Astrocyte of the cerebellum (primary cell): ENCODE data around the gene KLHL5.

Experiments used
- DNase-seq: peaks from one replicate; pipeline ENCODE4 v3.0.0-alpha.2; 2011; ENCODE audit warnings: low read depth
- H3K4me3 ChIP-seq: 2 replicates; pipeline ENCODE4 v1.5.1; 2011; ENCODE audit warnings: mild to moderate bottlenecking, low read depth, low read length, moderate library complexity
- in situ Hi-C: cut with HindIII; loops from 2 replicates; pipeline ENCODE4 v1.10.0; 2017; ENCODE audit warnings: low sequenced_read_pairs
- TF ChIP-seq, protein P1 (sequence below): IDR thresholded peaks from 2 replicates; pipeline ENCODE4 v1.5.1; 2012; ENCODE audit warnings: low read length, low read depth, moderate library complexity, mild to moderate bottlenecking; ENCODE audit errors: missing control alignments

Gene KLHL5

DNA sequence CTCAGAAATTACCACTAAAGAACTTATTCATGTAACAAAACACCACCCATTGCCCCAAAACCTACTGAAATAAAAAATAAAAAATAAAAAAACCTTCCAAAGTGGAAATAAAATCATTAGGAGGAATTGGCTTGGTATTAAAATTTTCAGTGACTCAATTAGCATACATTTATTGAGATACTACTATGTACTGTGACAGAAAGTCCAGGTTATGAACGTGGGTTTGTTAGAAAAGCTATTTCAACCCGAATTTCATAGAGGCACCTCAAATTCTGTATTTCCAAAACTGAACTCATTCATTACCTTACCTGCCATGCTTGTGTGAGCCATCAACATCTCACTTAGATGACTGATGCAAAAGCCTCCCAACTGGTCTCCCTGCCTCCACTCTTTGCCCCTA lies 16.8 kb downstream of the KLHL5 start:
- in situ Hi-C loops = no loop called here
- TF ChIP-seq, protein P1, sequence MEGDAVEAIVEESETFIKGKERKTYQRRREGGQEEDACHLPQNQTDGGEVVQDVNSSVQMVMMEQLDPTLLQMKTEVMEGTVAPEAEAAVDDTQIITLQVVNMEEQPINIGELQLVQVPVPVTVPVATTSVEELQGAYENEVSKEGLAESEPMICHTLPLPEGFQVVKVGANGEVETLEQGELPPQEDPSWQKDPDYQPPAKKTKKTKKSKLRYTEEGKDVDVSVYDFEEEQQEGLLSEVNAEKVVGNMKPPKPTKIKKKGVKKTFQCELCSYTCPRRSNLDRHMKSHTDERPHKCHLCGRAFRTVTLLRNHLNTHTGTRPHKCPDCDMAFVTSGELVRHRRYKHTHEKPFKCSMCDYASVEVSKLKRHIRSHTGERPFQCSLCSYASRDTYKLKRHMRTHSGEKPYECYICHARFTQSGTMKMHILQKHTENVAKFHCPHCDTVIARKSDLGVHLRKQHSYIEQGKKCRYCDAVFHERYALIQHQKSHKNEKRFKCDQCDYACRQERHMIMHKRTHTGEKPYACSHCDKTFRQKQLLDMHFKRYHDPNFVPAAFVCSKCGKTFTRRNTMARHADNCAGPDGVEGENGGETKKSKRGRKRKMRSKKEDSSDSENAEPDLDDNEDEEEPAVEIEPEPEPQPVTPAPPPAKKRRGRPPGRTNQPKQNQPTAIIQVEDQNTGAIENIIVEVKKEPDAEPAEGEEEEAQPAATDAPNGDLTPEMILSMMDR = no peak
- DNase-seq = no peak
- no peak overlapping the region for H3K4me3 ChIP-seq

DNA sequence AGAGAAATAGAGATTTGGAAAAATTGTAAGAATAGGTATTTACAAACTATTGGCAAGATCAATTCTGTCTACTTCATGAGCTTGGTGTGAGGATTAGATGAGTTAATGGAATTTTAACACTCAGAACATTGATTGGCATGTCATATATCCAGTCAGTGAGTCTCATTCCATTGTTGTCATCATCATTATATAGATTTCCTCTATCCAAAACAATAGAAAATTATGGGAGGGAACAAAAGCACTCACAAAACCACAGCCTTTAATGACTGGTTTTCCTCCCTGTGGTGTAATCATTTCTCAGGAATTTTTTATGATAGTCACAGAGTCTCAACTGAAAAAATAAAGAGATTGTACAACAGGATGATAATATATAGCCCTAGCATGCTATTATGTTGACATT lies 21.1 kb downstream of the KLHL5 start:
- no peak overlapping the region for H3K4me3 ChIP-seq
- in situ Hi-C loops = no loop called here
- DNase-seq = peak; percentile 50
- TF ChIP-seq, protein P1 = no peak

DNA sequence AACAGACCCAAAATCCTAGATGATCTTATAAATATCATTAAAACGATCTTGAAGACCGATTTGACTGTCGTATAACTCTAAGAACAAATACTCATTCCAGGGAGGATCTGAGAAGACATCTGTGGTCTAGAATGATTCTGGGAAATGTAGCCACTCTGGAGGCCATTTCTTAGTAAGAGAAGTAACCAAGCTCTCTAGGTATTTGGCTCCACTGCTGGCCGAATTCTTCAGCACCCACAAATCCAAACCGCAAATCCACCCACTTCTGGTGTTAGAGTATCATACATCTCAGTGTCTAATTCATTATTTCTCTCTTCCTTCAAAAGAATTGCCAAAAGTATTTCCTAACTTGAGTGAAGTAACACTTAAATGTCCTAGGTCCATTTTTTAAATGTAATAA lies 23.9 kb downstream of the KLHL5 start:
- no peak overlapping the region for H3K4me3 ChIP-seq
- DNase-seq = peak; percentile 23
- TF ChIP-seq, protein P1 = no peak

DNA sequence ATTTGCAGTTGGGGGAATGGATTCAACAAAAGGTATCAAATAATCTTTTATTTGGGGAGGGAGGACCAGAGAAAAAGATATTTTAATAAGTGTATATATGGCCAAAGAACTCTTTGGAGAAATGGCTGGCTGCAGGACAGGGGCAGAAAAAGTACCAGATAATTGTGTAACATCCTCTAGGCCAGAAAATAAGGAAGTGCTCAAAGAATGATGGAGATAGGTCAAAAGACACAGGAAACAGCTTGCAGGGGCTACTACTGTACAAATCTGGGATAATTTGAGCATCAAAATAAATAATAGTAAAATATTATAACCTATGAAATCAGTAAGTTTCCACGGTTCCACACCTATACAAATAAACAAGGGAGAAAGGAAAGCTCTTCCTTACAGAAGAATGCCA lies 34.8 kb downstream of the KLHL5 start:
- TF ChIP-seq, protein P1 = no peak
- no peak overlapping the region for H3K4me3 ChIP-seq
- DNase-seq = no peak
- in situ Hi-C loops = no loop called here

More for the DNA sequence above, 23.9 kb downstream of the KLHL5 start:
- in situ Hi-C loops = no loop called here

DNA sequence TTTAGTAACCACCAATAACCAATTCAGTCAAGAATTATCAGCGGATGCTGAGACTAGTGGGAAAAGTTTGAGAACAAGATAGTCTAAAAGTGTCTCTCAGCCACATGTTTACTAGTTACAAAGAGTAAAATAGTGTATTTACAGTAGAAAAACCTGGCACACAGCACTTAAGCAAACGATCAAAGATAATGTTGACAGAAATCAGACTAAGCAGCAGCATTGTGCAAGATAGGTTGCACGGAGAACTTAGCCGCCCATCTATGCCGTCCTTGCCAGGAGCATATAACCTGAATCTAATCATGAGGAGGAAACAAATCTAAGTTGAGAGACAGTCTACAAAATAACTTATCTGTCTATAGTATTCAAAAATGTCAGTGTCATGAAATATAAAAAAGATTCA lies 35.3 kb downstream of the KLHL5 start:
- no peak overlapping the region for H3K4me3 ChIP-seq
- DNase-seq = no peak
- TF ChIP-seq, protein P1 = no peak
- in situ Hi-C loops = no loop called here

DNA sequence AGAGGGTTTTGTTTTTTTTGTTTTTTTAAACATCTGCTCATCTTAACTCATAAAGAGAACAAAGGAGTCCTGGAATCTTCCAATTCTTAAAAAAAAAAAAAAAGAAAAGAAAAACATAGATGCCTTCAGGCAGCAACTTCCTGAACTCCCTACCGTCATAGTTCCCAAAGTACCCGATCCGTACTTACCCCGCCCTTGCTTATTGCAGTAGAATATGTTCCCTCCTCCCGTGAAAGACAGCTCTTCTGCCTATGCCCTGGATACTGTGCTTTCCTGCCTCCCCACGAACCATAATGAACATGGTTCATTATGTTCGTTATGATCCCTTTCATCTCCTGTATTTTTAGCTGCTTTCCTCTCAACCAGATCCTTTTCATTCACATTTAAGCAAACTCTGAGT lies 40.3 kb downstream of the KLHL5 start:
- no peak overlapping the region for H3K4me3 ChIP-seq
- in situ Hi-C loops = no loop called here
- TF ChIP-seq, protein P1 = no peak
- no peak for DNase-seq

DNA sequence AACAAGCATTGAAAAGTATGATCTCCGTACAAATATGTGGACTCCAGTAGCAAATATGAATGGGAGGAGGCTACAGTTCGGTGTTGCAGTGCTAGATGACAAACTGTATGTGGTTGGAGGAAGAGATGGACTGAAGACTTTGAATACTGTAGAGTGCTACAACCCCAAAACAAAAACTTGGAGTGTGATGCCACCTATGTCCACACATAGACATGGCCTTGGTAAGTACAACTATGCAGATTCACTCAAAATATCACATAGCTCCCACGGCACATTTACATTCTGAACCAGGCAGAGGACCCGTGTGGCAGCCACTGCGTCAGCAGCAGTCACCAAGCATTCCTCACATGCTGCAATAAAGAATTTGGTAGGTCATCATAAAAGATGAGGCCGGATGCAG lies 41.3 kb downstream of the KLHL5 start:
- in situ Hi-C loops = no loop called here
- TF ChIP-seq, protein P1 = no peak
- no peak overlapping the region for H3K4me3 ChIP-seq
- DNase-seq = no peak
